Endothelial cell (in vitro differentiated cells): ENCODE measurements around the gene PLEKHG7. TPM values are rescaled to one million over a fixed set of nuclear protein-coding genes. Genes with fewer than 3 reads are reported as not detected.
A peak's percentile ranks its signal among the peaks of the same experiment; 100 is the strongest.

ENCODE experiments used
- DNase-seq: peaks from one replicate; pipeline ENCODE4 v3.0.0; 2021; ENCODE audit warnings: low spot score
- H3K27ac Mint-ChIP-seq: one replicate; pipeline ENCODE4 v1.8.0; 2021; ENCODE audit warnings: mixed read lengths, inconsistent platforms; ENCODE audit not compliant: unreplicated experiment
- H3K27me3 Mint-ChIP-seq: one replicate; pipeline ENCODE4 v1.8.0; 2021; ENCODE audit warnings: mild to moderate bottlenecking, moderate library complexity, mixed read lengths, inconsistent platforms; ENCODE audit not compliant: unreplicated experiment
- H3K36me3 Mint-ChIP-seq: one replicate; pipeline ENCODE4 v1.8.0; 2021; ENCODE audit warnings: mild to moderate bottlenecking, low read depth, mixed read lengths, inconsistent platforms; ENCODE audit not compliant: unreplicated experiment
- H3K4me1 Mint-ChIP-seq: one replicate; pipeline ENCODE4 v1.8.0; 2021; ENCODE audit warnings: mild to moderate bottlenecking, mixed read lengths, inconsistent platforms; ENCODE audit not compliant: unreplicated experiment
- H3K4me3 Mint-ChIP-seq: one replicate; pipeline ENCODE4 v1.8.0; 2021; ENCODE audit warnings: mild to moderate bottlenecking, mixed read lengths, inconsistent platforms; ENCODE audit not compliant: unreplicated experiment
- H3K9me3 Mint-ChIP-seq: one replicate; pipeline ENCODE4 v1.8.0; 2021; ENCODE audit warnings: mixed read lengths, inconsistent platforms; ENCODE audit not compliant: unreplicated experiment
- CTCF ChIP-seq: fragments of 200-600 bp; sonication (generic); IDR thresholded peaks from one replicate; pipeline ENCODE4 v1.5.0; 2021; ENCODE audit warnings: antibody characterized with exemption; ENCODE audit not compliant: unreplicated experiment
- total RNA-seq: library from RNA; stranded (reverse); fragmentation: NEBNext Ultra II Directional; extraction: Animal tissue kit (Norgen Biotek cat#: 25700); gene quantifications from one replicate; pipeline ENCODE4 v1.2.1, GENCODE V29; 2021; ENCODE audit not compliant: unreplicated experiment

The PLEKHG7 gene
- total RNA-seq, 1 donor from 2014 or later: not detected

GRCh38 chr12:92775416-92775815 is 72.6 kb downstream of the PLEKHG7 start:
- Mint-ChIP-seq H3K9me3 (no peaks in the 10 kb centered on the region), H3K4me1 (peaks cover under 1% of the 10 kb centered on the region), H3K4me3 (no peak overlapping the region), H3K36me3 (peaks cover 3% of the 10 kb centered on the region), H3K27ac (no peak overlapping the region), H3K27me3 (no peaks in the 10 kb centered on the region)
- no peak for DNase-seq
- TF ChIP-seq CTCF: no peak

- Mint-ChIP-seq H3K9me3 (no peaks in the 10 kb centered on the region), H3K27me3 (no peaks in the 10 kb centered on the region), H3K36me3 (peaks cover 3% of the 10 kb centered on the region), H3K27ac (no peak overlapping the region), H3K4me1 (no peaks in the 10 kb centered on the region), H3K4me3 (no peak overlapping the region)
- no peak for TF ChIP-seq CTCF
- no peak for DNase-seq
Observed at GRCh38 chr12:92778525-92778924, 75.7 kb downstream of the PLEKHG7 start.

GRCh38 chr12:92779902-92780301 is 77.1 kb downstream of the PLEKHG7 start:
- TF ChIP-seq CTCF: no peak
- Mint-ChIP-seq H3K4me1 (no peaks in the 10 kb centered on the region), H3K36me3 (peaks cover 3% of the 10 kb centered on the region), H3K27me3 (no peaks in the 10 kb centered on the region), H3K9me3 (no peaks in the 10 kb centered on the region), H3K4me3 (no peak overlapping the region), H3K27ac (no peak overlapping the region)
- DNase-seq: no peak

- no peaks in the 10 kb centered on the region for H3K9me3 Mint-ChIP-seq
- no peak for DNase-seq
- no peaks in the 10 kb centered on the region for H3K4me1 Mint-ChIP-seq
- no peak for TF ChIP-seq CTCF
- no peak overlapping the region for H3K4me3 Mint-ChIP-seq
- no peak overlapping the region for H3K27ac Mint-ChIP-seq
- no peaks in the 10 kb centered on the region for H3K27me3 Mint-ChIP-seq
- no peaks in the 10 kb centered on the region for H3K36me3 Mint-ChIP-seq
Observed at GRCh38 chr12:92784356-92784755, 81.6 kb downstream of the PLEKHG7 start.

- H3K4me1 Mint-ChIP-seq: no peaks in the 10 kb centered on the region
- H3K36me3 Mint-ChIP-seq: no peaks in the 10 kb centered on the region
- no peaks in the 10 kb centered on the region for H3K27me3 Mint-ChIP-seq
- H3K4me3 Mint-ChIP-seq: no peak overlapping the region
- H3K9me3 Mint-ChIP-seq: no peaks in the 10 kb centered on the region
- DNase-seq: peak; percentile 25
- no peak overlapping the region for H3K27ac Mint-ChIP-seq
- peak; percentile 57 for TF ChIP-seq CTCF
Observed at GRCh38 chr12:92784797-92785562, 82.2 kb downstream of the PLEKHG7 start.
